CD4-positive, CD25-positive, alpha-beta regulatory T cell (primary cell): Measurements from ENCODE around the gene HERC5. TPM values are rescaled to one million over a fixed set of nuclear protein-coding genes. Genes with fewer than 3 reads are reported as not detected.
"Not testable (repeated sequence)": the region's sequence is repeated elsewhere in the genome, so short reads cannot be mapped to it uniquely, and the experiment has no call there.

Experiments
- ATAC-seq, 2 donors: fragments of 150-1000 bp; cut with Tn5 transposase; one replicate each; pipeline ENCODE4 v1.10.0; 2021; ENCODE audit warnings: low read depth in 2 of 2, moderate number of reproducible peaks in 2 of 2, moderate library complexity in 1 of 2
- DNase-seq, 3 donors: peaks; one replicate each; pipeline versions ENCODE4 v3.0.0 to v3.0.0-alpha.2; 2012 to 2022; ENCODE audit warnings: mixed read lengths in 1 of 3
- H3K27ac ChIP-seq: one replicate; pipeline ENCODE4 v1.7.0; 2013; ENCODE audit warnings: mild to moderate bottlenecking, low read length; ENCODE audit not compliant: insufficient read depth, poor library complexity, severe bottlenecking
- H3K27me3 ChIP-seq: one replicate; pipeline ENCODE4 v1.7.0; 2013; ENCODE audit warnings: low read length; ENCODE audit not compliant: control insufficient read depth, insufficient read depth
- H3K36me3 ChIP-seq: one replicate; pipeline ENCODE4 v1.7.0; 2013; ENCODE audit warnings: mild to moderate bottlenecking, low read length, moderate library complexity; ENCODE audit not compliant: control insufficient read depth, insufficient read depth
- H3K4me1 ChIP-seq: 2 replicates; pipeline ENCODE4 v1.7.0; 2013; ENCODE audit warnings: mild to moderate bottlenecking, low read length; ENCODE audit not compliant: insufficient read depth, control insufficient read depth, poor library complexity, severe bottlenecking
- H3K4me3 ChIP-seq: one replicate; pipeline ENCODE4 v1.7.0; 2013; ENCODE audit warnings: low read depth, mild to moderate bottlenecking, low read length, moderate library complexity
- H3K9me3 ChIP-seq, 2 experiments: 1 replicate in 1 of 2; 2 replicates in 1 of 2; pipeline ENCODE4 v1.7.0; 2013; ENCODE audit warnings: low read length in 2 of 2, mild to moderate bottlenecking in 1 of 2, moderate library complexity in 1 of 2; ENCODE audit not compliant: control insufficient read depth in 2 of 2
- H3K27ac Mint-ChIP-seq, 3 donors: one replicate each; pipeline ENCODE4 v1.8.0; 2020 to 2022; ENCODE audit warnings: mild to moderate bottlenecking in 3 of 3, mixed read lengths in 3 of 3, moderate library complexity in 2 of 3
- H3K27me3 Mint-ChIP-seq: one replicate; pipeline ENCODE4 v1.8.0; 2022; ENCODE audit warnings: mild to moderate bottlenecking, mixed read lengths
- H3K36me3 Mint-ChIP-seq: one replicate; pipeline ENCODE4 v1.8.0; 2020; ENCODE audit warnings: mixed read lengths
- H3K4me1 Mint-ChIP-seq, 4 donors: one replicate each; pipeline ENCODE4 v1.8.0; 2020 to 2022; ENCODE audit warnings: mixed read lengths in 4 of 4, mild to moderate bottlenecking in 1 of 4
- H3K4me3 Mint-ChIP-seq, 4 donors: one replicate each; pipeline ENCODE4 v1.8.0; 2020 to 2022; ENCODE audit warnings: mild to moderate bottlenecking in 4 of 4, mixed read lengths in 4 of 4, moderate library complexity in 3 of 4
- H3K9me3 Mint-ChIP-seq, 7 donors: one replicate each; pipeline ENCODE4 v1.8.0; 2020 to 2022; ENCODE audit warnings: mixed read lengths in 7 of 7, mild to moderate bottlenecking in 3 of 7, moderate library complexity in 2 of 7
- polyA plus RNA-seq, 4 donors: library from polyadenylated mRNA; unstranded; fragments of 300-500 nt; fragmentation: Illumina TruSeq; gene quantifications; one replicate each; pipeline ENCODE4 v1.2.3, GENCODE V29; 2021
- total RNA-seq: library from RNA; stranded (reverse); gene quantifications from one replicate; pipeline ENCODE4 v1.2.3, GENCODE V29; 2022

The HERC5 gene
- total and polyA plus RNA-seq, 5 donors from 2014 or later = 24.6 to 33.9 (median 27.1) TPM

DNA sequence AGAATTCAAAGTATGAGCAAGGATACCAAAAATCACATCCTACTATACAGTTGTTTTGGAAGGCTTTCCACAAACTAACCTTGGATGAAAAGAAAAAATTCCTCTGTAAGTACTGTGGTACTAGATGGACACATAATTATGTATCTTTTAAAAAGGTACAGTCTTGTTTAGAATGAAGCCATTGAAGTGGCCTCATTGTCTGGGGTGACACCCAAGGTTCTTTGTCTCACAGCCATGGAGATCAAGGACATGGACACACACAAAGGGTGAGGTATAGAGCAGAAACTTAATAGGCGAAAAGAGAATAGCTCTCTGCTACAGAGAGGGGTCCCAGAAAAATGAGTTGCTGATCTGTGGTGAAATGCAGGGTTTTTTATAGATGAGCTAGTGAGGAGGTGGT lies 16.8 kb upstream of the HERC5 start:
- no peaks in the 10 kb centered on the region for H3K27me3 Mint-ChIP-seq
- ATAC-seq (no peak), DNase-seq (no peak)
- Histone ChIP-seq H3K27ac (no peak overlapping the region), H3K4me1 (no peaks in the 10 kb centered on the region), H3K9me3 (no peaks in the 10 kb centered on the region), H3K36me3 (peaks cover 58% of the 10 kb centered on the region), H3K4me3 (no peak overlapping the region), H3K27me3 (no peaks in the 10 kb centered on the region)
- peaks cover 0 to 7% (median 2%) of the 10 kb centered on the region in 4 donors for H3K4me1 Mint-ChIP-seq
- peak overlapping the region in 1 of 3 donors; percentile 63 for H3K27ac Mint-ChIP-seq
- H3K4me3 Mint-ChIP-seq = no peak overlapping the region
- no peaks in the 10 kb centered on the region for H3K9me3 Mint-ChIP-seq
- peaks cover 57% of the 10 kb centered on the region for H3K36me3 Mint-ChIP-seq

DNA sequence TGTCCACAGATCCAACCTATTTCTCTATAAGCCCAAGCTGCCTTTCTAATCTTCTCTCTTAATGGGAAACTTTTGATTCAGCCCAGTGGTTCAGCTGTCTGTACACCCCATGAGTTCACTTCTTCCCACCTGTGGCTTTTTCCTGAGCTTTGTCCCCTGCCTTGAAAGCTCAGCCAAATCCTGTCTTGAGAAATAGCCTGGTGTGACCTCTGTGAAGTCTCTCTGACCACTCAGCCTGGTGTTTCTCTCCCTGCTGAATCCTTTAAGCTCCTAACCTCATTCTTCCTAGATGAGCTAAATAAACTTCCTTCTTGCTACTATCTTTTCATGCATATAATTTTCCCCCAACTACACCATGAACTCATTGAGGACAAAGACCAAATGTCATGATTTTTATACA lies 15.2 kb upstream of the HERC5 start:
- Mint-ChIP-seq H3K27me3 (no peaks in the 10 kb centered on the region), H3K4me3 (no peak overlapping the region), H3K4me1 (peaks cover 0 to 7% (median 2%) of the 10 kb centered on the region in 4 donors), H3K27ac (peak overlapping the region in 2 of 3 donors; percentile 42 to 71), H3K36me3 (peaks cover 46% of the 10 kb centered on the region), H3K9me3 (no peaks in the 10 kb centered on the region)
- Histone ChIP-seq H3K27me3 (no peaks in the 10 kb centered on the region), H3K36me3 (peaks cover 51% of the 10 kb centered on the region), H3K4me1 (no peaks in the 10 kb centered on the region), H3K4me3 (no peak overlapping the region), H3K9me3 (no peaks in the 10 kb centered on the region), H3K27ac (no peak overlapping the region)
- DNase-seq (no peak), ATAC-seq (no peak)

DNA sequence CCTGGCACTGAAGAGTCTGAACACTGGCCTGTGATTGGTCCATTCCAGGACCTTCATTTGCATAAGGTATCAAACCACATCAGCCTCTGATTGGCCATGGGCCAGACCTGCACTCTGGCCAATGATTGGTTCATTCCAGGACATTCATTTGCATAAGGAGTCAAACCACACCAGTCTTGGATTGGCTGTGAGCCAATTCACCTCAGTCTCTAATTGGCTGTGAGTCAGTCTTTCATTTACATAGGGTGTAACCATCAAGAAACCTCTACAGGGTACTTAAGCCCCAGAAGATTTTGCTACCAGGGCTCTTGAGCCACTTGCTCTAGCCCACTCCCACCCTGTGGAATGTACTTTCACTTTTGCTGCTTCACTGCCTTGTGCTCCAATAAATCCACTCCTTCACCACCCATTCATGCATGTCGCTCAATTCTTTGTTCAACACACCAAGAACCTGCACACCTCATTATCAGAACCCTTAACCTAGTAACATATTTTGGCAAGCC lies 14.2 kb upstream of the HERC5 start:
- DNase-seq (no peak), ATAC-seq (no peak)
- peak overlapping the region in 2 of 3 donors; percentile 18 to 95 for H3K27ac Mint-ChIP-seq
- no peaks in the 10 kb centered on the region for H3K27me3 ChIP-seq
- H3K4me3 Mint-ChIP-seq = no peak overlapping the region
- peaks cover 0 to 7% (median 2%) of the 10 kb centered on the region in 4 donors for H3K4me1 Mint-ChIP-seq
- no peaks in the 10 kb centered on the region for H3K27me3 Mint-ChIP-seq
- H3K36me3 Mint-ChIP-seq = peaks cover 42% of the 10 kb centered on the region
- H3K9me3 ChIP-seq = no peaks in the 10 kb centered on the region
- H3K4me3 ChIP-seq = no peak overlapping the region
- H3K36me3 ChIP-seq = peaks cover 44% of the 10 kb centered on the region
- no peaks in the 10 kb centered on the region for H3K9me3 Mint-ChIP-seq
- no peaks in the 10 kb centered on the region for H3K4me1 ChIP-seq
- H3K27ac ChIP-seq = no peak overlapping the region

DNA sequence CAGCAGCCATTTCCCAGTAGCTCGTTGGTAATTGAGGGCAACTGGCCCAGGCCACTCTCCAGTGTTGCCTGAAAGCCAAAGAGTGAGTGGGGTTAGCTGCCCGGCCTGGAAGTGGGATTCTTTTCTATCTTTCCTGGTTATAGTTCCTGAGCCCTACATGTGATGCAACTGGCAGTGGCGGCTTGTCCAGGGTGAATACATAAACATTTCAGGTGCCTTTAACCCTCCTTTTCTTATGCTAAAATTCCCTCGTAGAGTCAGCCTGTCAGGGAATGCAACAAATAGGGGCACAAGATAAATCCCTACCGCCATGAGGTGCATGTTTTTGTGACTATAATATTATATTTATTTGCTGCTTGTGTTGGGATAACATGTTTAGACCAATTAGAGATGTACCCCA lies 13.4 kb upstream of the HERC5 start:
- H3K4me1 Mint-ChIP-seq = peaks cover 0 to 7% (median 3%) of the 10 kb centered on the region in 4 donors
- no peak overlapping the region for H3K4me3 Mint-ChIP-seq
- no peak overlapping the region for H3K4me3 ChIP-seq
- ATAC-seq (no peak), DNase-seq (no peak)
- H3K9me3 ChIP-seq = no peaks in the 10 kb centered on the region
- peaks cover 42% of the 10 kb centered on the region for H3K36me3 Mint-ChIP-seq
- no peak overlapping the region for H3K27ac ChIP-seq
- H3K27ac Mint-ChIP-seq = no peak overlapping the region
- peaks cover 38% of the 10 kb centered on the region for H3K36me3 ChIP-seq
- H3K27me3 ChIP-seq = no peaks in the 10 kb centered on the region
- H3K4me1 ChIP-seq = no peaks in the 10 kb centered on the region
- H3K9me3 Mint-ChIP-seq = no peaks in the 10 kb centered on the region
- H3K27me3 Mint-ChIP-seq = no peaks in the 10 kb centered on the region

DNA sequence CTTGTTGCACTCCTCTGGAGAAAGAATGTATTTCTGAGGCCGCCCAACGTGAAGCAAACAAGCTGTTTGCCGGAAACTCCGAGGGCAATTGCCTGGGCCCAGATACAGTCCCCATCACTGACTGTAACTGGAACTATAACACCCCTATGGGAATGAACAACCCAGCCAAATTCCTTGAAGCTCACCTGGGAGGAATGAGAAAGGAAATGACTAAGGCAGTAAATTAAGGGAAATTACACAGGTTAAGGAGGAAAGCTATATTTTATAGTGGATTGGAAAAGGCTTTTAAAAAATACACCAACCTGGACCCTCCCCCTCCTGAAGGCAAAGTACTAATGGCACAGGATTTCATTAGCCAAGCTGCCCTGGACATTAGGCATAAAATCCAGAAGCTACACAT lies 11.7 kb upstream of the HERC5 start:
- peaks cover 32% of the 10 kb centered on the region for H3K36me3 Mint-ChIP-seq
- H3K36me3 ChIP-seq = peaks cover 25% of the 10 kb centered on the region
- H3K27me3 Mint-ChIP-seq = no peaks in the 10 kb centered on the region
- H3K9me3 Mint-ChIP-seq = no peaks in the 10 kb centered on the region
- no peak for DNase-seq
- no peaks in the 10 kb centered on the region for H3K4me1 ChIP-seq
- no peak overlapping the region for H3K4me3 Mint-ChIP-seq
- H3K4me1 Mint-ChIP-seq = peaks cover 0 to 10% (median 1%) of the 10 kb centered on the region in 4 donors
- H3K9me3 ChIP-seq = no peaks in the 10 kb centered on the region
- H3K27ac ChIP-seq = no peak overlapping the region
- H3K27me3 ChIP-seq = no peaks in the 10 kb centered on the region
- peak overlapping the region in 1 of 3 donors; percentile 23 for H3K27ac Mint-ChIP-seq
- H3K4me3 ChIP-seq = no peak overlapping the region
- ATAC-seq = no peak

DNA sequence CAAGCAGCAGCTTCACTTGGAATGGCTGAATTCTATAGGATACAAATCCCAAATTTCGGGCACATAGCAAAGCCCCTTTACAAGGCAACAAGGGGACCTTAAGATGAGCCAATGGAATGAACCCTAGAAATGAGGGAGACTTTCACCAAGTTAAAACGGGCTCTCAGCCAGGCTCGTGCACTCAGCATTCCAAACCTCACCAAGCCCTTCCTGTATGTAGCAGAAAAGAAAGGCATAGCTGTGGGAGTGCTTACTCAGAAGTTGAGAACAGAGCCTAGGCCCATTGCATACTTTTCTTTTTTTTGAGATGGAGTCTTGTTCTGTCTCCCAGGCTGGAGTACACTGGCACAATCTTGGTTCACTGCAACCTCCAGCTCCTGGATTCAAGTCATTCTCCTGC lies 10.8 kb upstream of the HERC5 start:
- Mint-ChIP-seq H3K9me3 (no peaks in the 10 kb centered on the region), H3K4me1 (peaks cover 0 to 7% (median 1%) of the 10 kb centered on the region in 4 donors), H3K4me3 (no peak overlapping the region), H3K36me3 (peaks cover 29% of the 10 kb centered on the region), H3K27me3 (no peaks in the 10 kb centered on the region), H3K27ac (no peak overlapping the region)
- H3K9me3 ChIP-seq = no peaks in the 10 kb centered on the region
- ATAC-seq (no peak), DNase-seq (no peak)
- H3K36me3 ChIP-seq = peaks cover 19% of the 10 kb centered on the region
- no peak overlapping the region for H3K4me3 ChIP-seq
- H3K4me1 ChIP-seq = no peaks in the 10 kb centered on the region
- H3K27ac ChIP-seq = no peak overlapping the region
- H3K27me3 ChIP-seq = no peaks in the 10 kb centered on the region

DNA sequence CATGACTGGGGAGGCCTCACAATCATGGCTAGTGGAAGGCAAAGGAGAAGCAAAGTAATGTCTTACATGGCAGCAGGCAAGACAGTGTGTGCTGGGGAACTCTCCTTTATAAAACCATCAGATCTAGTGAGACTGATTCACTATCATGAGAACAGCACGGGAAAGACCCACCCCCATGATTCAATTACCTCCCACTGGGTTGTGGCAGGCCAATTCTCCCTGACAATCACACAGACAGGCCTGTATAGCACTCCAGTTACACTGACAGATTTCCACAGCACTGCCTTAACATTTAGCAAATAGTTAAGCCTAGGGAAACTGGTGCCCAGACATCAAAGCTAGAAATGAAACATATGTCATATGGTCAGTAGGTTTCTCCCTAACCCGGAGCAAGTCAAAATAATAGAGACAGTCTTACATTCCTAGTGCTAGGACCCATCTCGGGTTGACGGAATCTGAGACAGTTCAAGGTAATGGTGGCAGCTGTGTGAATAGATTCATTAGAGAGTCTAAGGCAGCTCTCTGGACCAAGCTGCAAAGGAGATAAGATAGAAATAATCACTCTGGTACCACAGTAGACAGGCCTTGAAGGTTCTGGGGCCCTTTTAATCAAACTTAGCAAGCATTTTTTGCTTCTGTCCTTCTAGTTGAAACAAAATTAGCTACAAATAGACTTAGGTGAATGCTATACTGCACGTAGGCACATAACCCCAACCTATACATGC lies 9.4 kb upstream of the HERC5 start:
- Histone ChIP-seq H3K36me3 (peaks cover 8% of the 10 kb centered on the region), H3K27ac (no peak overlapping the region), H3K27me3 (no peaks in the 10 kb centered on the region), H3K9me3 (no peaks in the 10 kb centered on the region), H3K4me3 (no peak overlapping the region), H3K4me1 (no peaks in the 10 kb centered on the region)
- Mint-ChIP-seq H3K9me3 (no peaks in the 10 kb centered on the region), H3K36me3 (peaks cover 16% of the 10 kb centered on the region), H3K4me1 (peaks cover 0 to 9% (median 1%) of the 10 kb centered on the region in 4 donors), H3K4me3 (no peak overlapping the region), H3K27ac (peak overlapping the region in 2 of 3 donors; percentile 14 to 36), H3K27me3 (no peaks in the 10 kb centered on the region)
- ATAC-seq (no peak), DNase-seq (no peak)

DNA sequence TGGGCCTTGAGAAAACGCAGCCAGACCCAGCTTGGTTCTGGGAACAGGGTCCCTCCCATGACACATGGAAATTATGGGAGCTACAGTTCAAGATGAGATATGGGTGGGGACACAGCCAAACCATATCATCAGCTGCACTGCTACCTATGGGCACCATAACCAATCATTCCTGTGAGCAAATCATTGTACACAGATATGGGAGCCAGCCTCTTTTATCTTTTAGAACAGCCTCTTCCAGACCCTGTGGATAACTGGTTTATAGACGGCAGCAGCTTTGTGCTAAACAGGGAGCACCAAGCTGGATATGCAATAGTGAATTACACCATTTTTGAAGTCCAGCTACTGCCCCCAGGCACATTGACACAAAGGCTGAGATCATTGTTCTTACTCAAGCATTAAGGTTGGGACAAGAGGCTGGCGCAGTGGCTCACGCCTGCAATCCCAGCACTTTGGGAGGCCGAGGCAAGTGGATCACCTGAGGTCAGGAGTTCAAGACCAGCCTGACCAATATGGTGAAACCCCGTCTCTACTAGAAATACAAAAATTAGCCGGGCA lies 8.6 kb upstream of the HERC5 start:
- H3K27me3 ChIP-seq, H3K9me3 Mint-ChIP-seq, H3K4me1 Mint-ChIP-seq, H3K27me3 Mint-ChIP-seq, H3K27ac ChIP-seq, ATAC-seq, DNase-seq, H3K4me3 ChIP-seq, H3K36me3 Mint-ChIP-seq, H3K4me3 Mint-ChIP-seq, H3K36me3 ChIP-seq, H3K4me1 ChIP-seq, H3K9me3 ChIP-seq: not testable (repeated sequence)
- H3K27ac Mint-ChIP-seq = peak overlapping the region in 1 of 3 donors; percentile 4
